IMR-90 (cell line): ENCODE measurements around the gene RAPGEF3. TPM values are rescaled to one million over a fixed set of nuclear protein-coding genes. Genes with fewer than 3 reads are reported as not detected.

Experiments used
- ATAC-seq: fragments of 200-7000 bp; cut with Tn5 transposase; 2 replicates; pipeline ENCODE4 v1.9.1; 2020; ENCODE audit warnings: low read depth, mild to moderate bottlenecking, moderate library complexity
- BruUV-seq: library from RNA; stranded (reverse); fragments of 400-500 nt; replicated peaks from 2 replicates; lab custom pipeline; 2021; lab: Mats Ljungman, UMichigan
- CTCF ChIA-PET: fragments of 300-600 bp; formaldehyde crosslinking; extraction: SDS; loops from one replicate; lab custom pipeline; 2021; ENCODE audit warnings: antibody characterized with exemption; lab: Yijun Ruan, JAX
- POLR2A ChIA-PET: fragments of 300-600 bp; sonication (Branson Sonifier 250); formaldehyde crosslinking; loops from one replicate; lab custom pipeline; 2022; ENCODE audit warnings: antibody characterized with exemption; ENCODE audit not compliant: unreplicated experiment; lab: Charles Lee
- DNase-seq: peaks from one replicate; pipeline ENCODE4 v3.0.0; 2013
- H2AFZ ChIP-seq: replicated peaks from 2 replicates; pipeline ENCODE3; 2013; ENCODE audit warnings: low read length, mild to moderate bottlenecking; ENCODE audit not compliant: poor library complexity
- H2AK5ac ChIP-seq: 2 replicates; pipeline ENCODE4 v1.6.1; 2013; ENCODE audit warnings: low read depth, low read length, inconsistent platforms
- H2AK9ac ChIP-seq: replicated peaks from 2 replicates; pipeline ENCODE3; 2013; ENCODE audit warnings: mild to moderate bottlenecking, low read depth, low read length, moderate library complexity; ENCODE audit not compliant: poor library complexity
- H2BK120ac ChIP-seq: 2 replicates; pipeline ENCODE4 v1.6.1; 2013; ENCODE audit warnings: low read depth, low read length, inconsistent platforms
- H2BK15ac ChIP-seq: 3 replicates; pipeline ENCODE4 v1.6.1; 2013; ENCODE audit warnings: low read depth, low read length, inconsistent platforms
- H2BK20ac ChIP-seq: 2 replicates; pipeline ENCODE4 v1.6.1; 2013; ENCODE audit warnings: low read depth, mild to moderate bottlenecking, inconsistent platforms, low read length, moderate library complexity
- H2BK5ac ChIP-seq: 2 replicates; pipeline ENCODE4 v1.6.1; 2013; ENCODE audit warnings: mild to moderate bottlenecking, low read depth, low read length, inconsistent platforms; ENCODE audit not compliant: poor library complexity, severe bottlenecking
- H3K14ac ChIP-seq: replicated peaks from 2 replicates; pipeline ENCODE4 v1.6.1; 2013; ENCODE audit warnings: low read depth, low read length, inconsistent platforms
- H3K18ac ChIP-seq: 2 replicates; pipeline ENCODE4 v1.6.1; 2013; ENCODE audit warnings: low read depth, low read length, control low read depth
- H3K23ac ChIP-seq: 2 replicates; pipeline ENCODE4 v1.6.1; 2013; ENCODE audit warnings: low read depth, low read length, inconsistent platforms
- H3K27ac ChIP-seq: 2 replicates; pipeline ENCODE4 v1.5.1; 2013; ENCODE audit warnings: mild to moderate bottlenecking, control low read depth, low read length; ENCODE audit not compliant: insufficient read depth
- H3K27me3 ChIP-seq: 2 replicates; pipeline ENCODE4 v1.6.1; 2013; ENCODE audit warnings: low read length; ENCODE audit not compliant: control insufficient read depth, insufficient read depth
- H3K36me3 ChIP-seq: 2 replicates; pipeline ENCODE4 v1.6.1; 2013; ENCODE audit warnings: low read length, mixed read lengths; ENCODE audit not compliant: control insufficient read depth, insufficient read depth
- H3K4ac ChIP-seq: 2 replicates; pipeline ENCODE4 v1.6.1; 2013; ENCODE audit warnings: low read depth, low read length, inconsistent platforms
- H3K4me1 ChIP-seq: 2 replicates; pipeline ENCODE4 v1.6.1; 2013; ENCODE audit warnings: low read length, mixed read lengths; ENCODE audit not compliant: control insufficient read depth, insufficient read depth
- H3K4me2 ChIP-seq: 2 replicates; pipeline ENCODE4 v1.6.1; 2013; ENCODE audit warnings: low read depth, mild to moderate bottlenecking, control low read depth, low read length, moderate library complexity
- H3K4me3 ChIP-seq: 2 replicates; pipeline ENCODE4 v1.5.1; 2013; ENCODE audit warnings: low read depth, mild to moderate bottlenecking, control low read depth, low read length, moderate library complexity; ENCODE audit not compliant: insufficient read depth
- H3K56ac ChIP-seq: 2 replicates; pipeline ENCODE4 v1.6.1; 2013; ENCODE audit warnings: low read length, inconsistent platforms; ENCODE audit not compliant: insufficient read depth; ENCODE audit errors: extremely low read depth
- H3K79me1 ChIP-seq, 2 experiments: 2 replicates each; pipeline ENCODE4 v1.6.1; 2013; ENCODE audit warnings: low read length in 2 of 2, inconsistent platforms in 1 of 2, low read depth in 1 of 2
- H3K9ac ChIP-seq: 2 replicates; pipeline ENCODE4 v1.6.1; 2013; ENCODE audit warnings: low read depth, low read length, control low read depth
- H3K9me1 ChIP-seq: 2 replicates; pipeline ENCODE4 v1.6.1; 2013; ENCODE audit warnings: low read length, inconsistent platforms; ENCODE audit not compliant: insufficient read depth
- H3K9me3 ChIP-seq: 2 replicates; pipeline ENCODE4 v1.6.1; 2013; ENCODE audit warnings: low read length; ENCODE audit not compliant: control insufficient read depth, insufficient read depth
- H4K20me1 ChIP-seq: 2 replicates; pipeline ENCODE4 v1.6.1; 2013; ENCODE audit warnings: low read length, inconsistent platforms; ENCODE audit not compliant: insufficient read depth
- H4K5ac ChIP-seq: 2 replicates; pipeline ENCODE4 v1.6.1; 2013; ENCODE audit warnings: mild to moderate bottlenecking, low read depth, low read length, control low read depth
- H4K8ac ChIP-seq, 2 experiments: 2 replicates each; pipeline ENCODE4 v1.6.1; 2013; ENCODE audit warnings: low read depth in 2 of 2, low read length in 2 of 2, control low read depth in 1 of 2, inconsistent platforms in 1 of 2
- H4K91ac ChIP-seq: 2 replicates; pipeline ENCODE4 v1.6.1; 2013; ENCODE audit warnings: low read depth, low read length, inconsistent platforms; ENCODE audit not compliant: insufficient read depth
- CEBPB ChIP-seq: IDR thresholded peaks from 2 replicates; pipeline ENCODE4 v1.6.1; 2012; ENCODE audit warnings: low read depth, low read length, improper control_type of control experiment
- CTCF ChIP-seq: conservative IDR thresholded peaks from 2 replicates; pipeline ENCODE4 v1.5.1; 2012; ENCODE audit warnings: mild to moderate bottlenecking, low read depth, low read length, improper control_type of control experiment
- FOS ChIP-seq: fragments of 150-350 bp; IDR thresholded peaks from 2 replicates; pipeline ENCODE4 v1.6.1; 2016; ENCODE audit warnings: low read depth, low read length
- MAFK ChIP-seq: IDR thresholded peaks from 2 replicates; pipeline ENCODE4 v1.6.1; 2012; ENCODE audit warnings: low read depth, low read length, improper control_type of control experiment
- MAZ ChIP-seq: IDR thresholded peaks from 2 replicates; pipeline ENCODE4 v1.6.1; 2012; ENCODE audit warnings: low read depth, mild to moderate bottlenecking, low read length, improper control_type of control experiment, moderate library complexity, borderline replicate concordance
- MXI1 ChIP-seq: IDR thresholded peaks from 2 replicates; pipeline ENCODE4 v1.6.1; 2012; ENCODE audit warnings: low read depth, mild to moderate bottlenecking, low read length, moderate library complexity, borderline replicate concordance
- NFE2L2 ChIP-seq: fragments of 150-350 bp; IDR thresholded peaks from 2 replicates; pipeline ENCODE4 v1.6.1; 2016; ENCODE audit warnings: low read depth, mild to moderate bottlenecking, low read length
- RCOR1 ChIP-seq: IDR thresholded peaks from 2 replicates; pipeline ENCODE4 v1.6.1; 2012; ENCODE audit warnings: mild to moderate bottlenecking, low read length, improper control_type of control experiment; ENCODE audit not compliant: insufficient replicate concordance
- RFX5 ChIP-seq: IDR thresholded peaks from 2 replicates; pipeline ENCODE4 v1.8.0; 2012; ENCODE audit warnings: low read depth, mild to moderate bottlenecking, low read length, moderate library complexity
- SMC3 ChIP-seq: fragments of 150-350 bp; IDR thresholded peaks from 2 replicates; pipeline ENCODE4 v1.6.1; 2016; ENCODE audit warnings: low read depth, mild to moderate bottlenecking, antibody characterized with exemption, low read length, moderate library complexity
- WGBS, 2 experiments: methylation state at CpG; one replicate each; pipeline versions ENCODE4 v1.1.5 to v1.1.7; 2013; ENCODE audit warnings: missing lambda C conversion rate in 2 of 2; ENCODE audit not compliant: insufficient read length in 1 of 2; ENCODE audit errors: extremely low coverage in 2 of 2; 5-methylcytosine and 5-hydroxymethylcytosine counted together
- dilution Hi-C: fragments of 300-500 bp; cut with HindIII; formaldehyde crosslinking; loops from one replicate; pipeline ENCODE4 v1.14.3; 2018; ENCODE audit warnings: low sequenced_read_pairs; ENCODE audit not compliant: unreplicated experiment
- in situ Hi-C: fragments of 300-500 bp; cut with MboI; formaldehyde crosslinking; loops from 3 replicates; pipeline ENCODE4 v1.14.3; 2019; ENCODE audit warnings: low sequenced_read_pairs, inconsistent platforms, mixed read lengths
- intact Hi-C: fragments of 100-400 bp; cut with micrococcal nuclease; formaldehyde crosslinking; loops from 2 replicates; pipeline ENCODE4 v1.10.0; 2022
- polyA plus RNA-seq, 3 experiments: library from polyadenylated mRNA; depleted of rRNA; stranded (reverse); fragments of >200 nt; gene quantifications; 2 replicates each; pipeline ENCODE4 v1.2.3, GENCODE V29; 2012; ENCODE audit warnings: low replicate concordance in 1 of 3
- total RNA-seq: library from RNA; depleted of rRNA; stranded (reverse); fragments of >200 nt; gene quantifications from 2 replicates; pipeline ENCODE4 v1.2.3, GENCODE V29; 2012
- TF ChIP-seq, protein P1 (sequence below): fragments of 150-350 bp; IDR thresholded peaks from 2 replicates; pipeline ENCODE4 v1.6.1; 2016; ENCODE audit warnings: low read depth, mild to moderate bottlenecking, low read length, moderate library complexity, borderline replicate concordance

The RAPGEF3 gene
- total and polyA plus RNA-seq, 2 of the 4 experiments (the other 2 are of a cell fraction) = 1.3 to 2.0 TPM

DNA sequence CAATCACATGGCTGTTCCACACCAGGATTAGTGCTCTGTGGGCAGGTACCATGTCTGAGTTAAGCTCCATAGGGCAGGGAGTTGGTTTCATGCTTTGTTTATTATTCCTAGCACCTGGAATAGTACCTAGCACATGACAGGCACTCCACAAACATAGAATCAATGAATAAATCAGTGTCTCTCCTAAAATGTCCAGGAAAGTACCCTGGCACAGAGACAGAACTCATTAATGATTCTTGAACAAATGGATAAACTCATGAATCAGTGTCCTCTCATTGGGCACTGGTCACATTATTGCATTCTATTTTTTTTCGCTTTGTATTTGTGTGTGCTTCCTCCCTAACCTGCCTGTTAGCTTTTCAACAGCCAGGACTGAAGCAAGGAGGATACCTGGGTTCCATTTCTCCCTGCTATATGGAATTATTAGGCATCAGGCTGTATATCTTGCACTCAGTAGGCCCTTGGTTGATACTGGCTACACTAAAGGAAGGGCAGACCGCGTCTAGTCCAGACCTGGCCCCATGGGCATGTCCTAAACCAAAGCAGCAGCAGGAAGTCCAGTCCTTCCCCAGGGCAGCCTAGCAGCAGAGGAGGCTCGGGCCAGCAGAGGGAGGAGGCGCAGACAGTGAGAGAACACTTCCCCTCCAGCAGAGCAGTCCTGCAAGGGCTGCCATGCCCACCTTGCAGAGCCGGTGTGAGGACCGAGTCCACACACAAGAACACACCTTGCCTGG is 42.7 kb upstream of the RAPGEF3 start (continued):
- TF ChIP-seq, protein P1, sequence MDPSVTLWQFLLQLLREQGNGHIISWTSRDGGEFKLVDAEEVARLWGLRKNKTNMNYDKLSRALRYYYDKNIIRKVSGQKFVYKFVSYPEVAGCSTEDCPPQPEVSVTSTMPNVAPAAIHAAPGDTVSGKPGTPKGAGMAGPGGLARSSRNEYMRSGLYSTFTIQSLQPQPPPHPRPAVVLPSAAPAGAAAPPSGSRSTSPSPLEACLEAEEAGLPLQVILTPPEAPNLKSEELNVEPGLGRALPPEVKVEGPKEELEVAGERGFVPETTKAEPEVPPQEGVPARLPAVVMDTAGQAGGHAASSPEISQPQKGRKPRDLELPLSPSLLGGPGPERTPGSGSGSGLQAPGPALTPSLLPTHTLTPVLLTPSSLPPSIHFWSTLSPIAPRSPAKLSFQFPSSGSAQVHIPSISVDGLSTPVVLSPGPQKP = no peak

DNA sequence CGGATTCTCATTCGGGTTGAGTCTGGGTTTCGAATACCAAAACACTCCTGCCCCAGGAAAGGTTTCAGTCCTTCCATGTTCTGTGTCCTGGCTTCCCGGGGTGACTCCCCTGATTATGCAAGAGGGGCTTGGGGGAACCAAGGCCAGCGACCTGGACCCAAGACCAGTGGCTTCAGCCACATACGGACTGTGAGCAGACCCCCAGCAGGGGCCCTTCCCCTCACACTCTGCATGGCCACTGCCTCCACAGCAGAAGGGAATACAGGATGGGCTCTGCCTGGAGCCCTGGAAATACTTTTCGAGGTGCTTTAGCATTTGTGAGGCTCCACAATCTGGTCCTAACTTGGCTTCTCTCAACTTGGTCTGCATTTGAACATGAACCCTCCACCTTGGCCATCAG is 41.9 kb upstream of the RAPGEF3 start:
- Histone ChIP-seq H4K8ac (no peak overlapping the region), H3K27me3 (no peaks in the 10 kb centered on the region), H2BK5ac (no peak overlapping the region), H2AK9ac (no peak overlapping the region), H3K4me3 (no peak overlapping the region), H4K91ac (no peak overlapping the region), H2AK5ac (no peak overlapping the region), H3K79me1 (peaks cover 26 to 74% of the 10 kb centered on the region in 2 experiments), H3K56ac (no peak overlapping the region), H2BK15ac (no peak overlapping the region), H3K18ac (no peak overlapping the region), H3K27ac (no peak overlapping the region), H3K9ac (no peak overlapping the region), H3K14ac (no peak overlapping the region), H3K9me1 (peaks cover 17% of the 10 kb centered on the region), H2AFZ (no peak overlapping the region), H2BK20ac (no peak overlapping the region), H3K36me3 (peaks cover 45% of the 10 kb centered on the region), H3K4me1 (peaks cover 31% of the 10 kb centered on the region), H4K5ac (no peak overlapping the region), H2BK120ac (no peak overlapping the region), H3K4me2 (no peak overlapping the region), H4K20me1 (peaks cover 80% of the 10 kb centered on the region), H3K9me3 (no peaks in the 10 kb centered on the region), H3K23ac (no peak overlapping the region), H3K4ac (no peak overlapping the region)
- POLR2A ChIA-PET = no interaction called here
- dilution Hi-C loops = no loop called here
- DNase-seq (no peak), ATAC-seq (no peak)
- intact Hi-C loops = no loop called here
- CTCF ChIA-PET = no interaction called here
- in situ Hi-C loops = no loop called here
- no TSS peak for BruUV-seq
- WGBS, 2 experiments = 95% methylated on average over 2 of the region's 7 CpGs; no CpG with 5 or more reads in 1 of the 2 experiments
- TF ChIP-seq NFE2L2 (no peak), MAFK (no peak), MXI1 (no peak), RFX5 (no peak), MAZ (no peak), SMC3 (no peak), CTCF (no peak), RCOR1 (no peak), FOS (no peak), CEBPB (no peak)
- TF ChIP-seq, protein P1 = no peak
